Tibial artery (tissue), 4 donors: Measurements from ENCODE around the gene INPP4A.
"Not testable (repeated sequence)": the region's sequence is repeated elsewhere in the genome, so short reads cannot be mapped to it uniquely, and the experiment has no call there.

ENCODE experiments used
- DNase-seq, 2 donors: peaks; one replicate each; pipeline ENCODE4 v3.0.0-alpha.2; 2019
- H3K27ac ChIP-seq, 2 donors: fragments of 200-600 bp; sonication (generic) in 1 of 2; 1 replicate in 1 of 2; 2 replicates in 1 of 2; pipeline ENCODE4 v1.5.1; 2018 to 2019; ENCODE audit warnings: mild to moderate bottlenecking in 1 of 2
- H3K27me3 ChIP-seq, 2 donors: fragments of 200-600 bp; sonication (generic) in 1 of 2; one replicate each; pipeline versions ENCODE4 v1.5.1 to v1.6.0; 2016 to 2019
- H3K36me3 ChIP-seq, 3 donors: fragments of 200-600 bp; sonication (generic) in 2 of 3; one replicate each; pipeline ENCODE4 v1.5.1; 2016 to 2019; ENCODE audit warnings: mild to moderate bottlenecking in 2 of 3
- H3K4me1 ChIP-seq, 4 donors: fragments of 200-600 bp; sonication (generic) in 2 of 4; 1 replicate in 3 of 4; 2 replicates in 1 of 4; pipeline ENCODE4 v1.5.1; 2016 to 2019
- H3K4me3 ChIP-seq, 2 donors: fragments of 200-600 bp; sonication (generic) in 1 of 2; 1 replicate in 1 of 2; 2 replicates in 1 of 2; pipeline ENCODE4 v1.5.1; 2018 to 2019; ENCODE audit warnings: mild to moderate bottlenecking in 2 of 2
- H3K9me3 ChIP-seq, 3 donors: fragments of 200-600 bp; sonication (generic) in 1 of 3; one replicate each; pipeline ENCODE4 v1.5.1; 2016 to 2019
- intact Hi-C: fragments of 100-400 bp; cut with DNase I; formaldehyde crosslinking; loops from one replicate; pipeline ENCODE4 v1.15.0; 2023; ENCODE audit warnings: low total_unique reads
- TF ChIP-seq, protein P1 (sequence below), 2 experiments: fragments of 200-600 bp in 1 of 2; fragments of 450-650 bp in 1 of 2; IDR thresholded peaks; one replicate each; pipeline ENCODE4 v1.5.1; 2017 to 2019; ENCODE audit warnings: antibody characterized with exemption in 2 of 2, mild to moderate bottlenecking in 1 of 2, moderate library complexity in 1 of 2

Gene INPP4A

DNA sequence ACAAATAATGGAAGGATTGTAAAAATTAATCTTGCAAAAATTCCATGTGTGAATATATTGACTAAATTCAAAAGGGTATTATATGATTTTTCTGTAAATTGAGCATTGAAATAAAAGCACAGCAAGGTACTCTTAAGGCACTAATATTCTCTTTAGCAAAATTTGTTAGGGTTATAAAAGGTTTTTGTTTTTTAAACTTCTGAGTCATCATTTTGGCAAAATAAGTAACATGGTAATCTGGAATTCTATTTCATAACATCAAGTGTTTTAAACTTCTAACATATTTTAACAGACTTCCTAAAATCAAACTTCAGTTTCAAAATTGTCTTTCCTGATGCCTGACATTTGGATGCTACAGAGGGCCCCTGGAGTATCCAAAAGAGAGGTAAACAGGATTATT, 12.5 kb upstream of the INPP4A start:
- intact Hi-C loops, result no loop called here

GRCh38 chr2:98433363-98433964, 11.2 kb upstream of the INPP4A start:
- no peak for DNase-seq
- Histone ChIP-seq H3K4me3 (no peak overlapping the region), H3K9me3 (peaks cover 0 to 3% (median 0%) of the 10 kb centered on the region in 3 donors), H3K27me3 (no peaks in the 10 kb centered on the region), H3K36me3 (no peaks in the 10 kb centered on the region), H3K4me1 (no peaks in the 10 kb centered on the region), H3K27ac (no peak overlapping the region)
- intact Hi-C loops, result no loop called here
- TF ChIP-seq, protein P1, sequence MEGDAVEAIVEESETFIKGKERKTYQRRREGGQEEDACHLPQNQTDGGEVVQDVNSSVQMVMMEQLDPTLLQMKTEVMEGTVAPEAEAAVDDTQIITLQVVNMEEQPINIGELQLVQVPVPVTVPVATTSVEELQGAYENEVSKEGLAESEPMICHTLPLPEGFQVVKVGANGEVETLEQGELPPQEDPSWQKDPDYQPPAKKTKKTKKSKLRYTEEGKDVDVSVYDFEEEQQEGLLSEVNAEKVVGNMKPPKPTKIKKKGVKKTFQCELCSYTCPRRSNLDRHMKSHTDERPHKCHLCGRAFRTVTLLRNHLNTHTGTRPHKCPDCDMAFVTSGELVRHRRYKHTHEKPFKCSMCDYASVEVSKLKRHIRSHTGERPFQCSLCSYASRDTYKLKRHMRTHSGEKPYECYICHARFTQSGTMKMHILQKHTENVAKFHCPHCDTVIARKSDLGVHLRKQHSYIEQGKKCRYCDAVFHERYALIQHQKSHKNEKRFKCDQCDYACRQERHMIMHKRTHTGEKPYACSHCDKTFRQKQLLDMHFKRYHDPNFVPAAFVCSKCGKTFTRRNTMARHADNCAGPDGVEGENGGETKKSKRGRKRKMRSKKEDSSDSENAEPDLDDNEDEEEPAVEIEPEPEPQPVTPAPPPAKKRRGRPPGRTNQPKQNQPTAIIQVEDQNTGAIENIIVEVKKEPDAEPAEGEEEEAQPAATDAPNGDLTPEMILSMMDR (IDR thresholded peaks at IDR 0.05), result no peak

More for the DNA sequence above, 12.5 kb upstream of the INPP4A start:
- Histone ChIP-seq H3K9me3 (peaks cover 0 to 3% (median 0%) of the 10 kb centered on the region in 3 donors), H3K27ac (no peak overlapping the region), H3K4me3 (no peak overlapping the region), H3K27me3 (no peaks in the 10 kb centered on the region), H3K36me3 (no peaks in the 10 kb centered on the region), H3K4me1 (no peaks in the 10 kb centered on the region)
- no peak for DNase-seq
- TF ChIP-seq, protein P1 (IDR thresholded peaks at IDR 0.05), result no peak

GRCh38 chr2:98434492-98434891, 10.2 kb upstream of the INPP4A start:
- TF ChIP-seq, protein P1 (IDR thresholded peaks at IDR 0.05), result no peak
- no peak for DNase-seq
- Histone ChIP-seq H3K4me3 (no peak overlapping the region), H3K36me3 (no peaks in the 10 kb centered on the region), H3K9me3 (peaks cover 0 to 3% (median 0%) of the 10 kb centered on the region in 3 donors), H3K4me1 (no peaks in the 10 kb centered on the region), H3K27me3 (no peaks in the 10 kb centered on the region), H3K27ac (no peak overlapping the region)
- intact Hi-C loops, result no loop called here

- intact Hi-C loops, result not testable (repeated sequence)
Measured at GRCh38 chr2:98435670-98436069, 9.0 kb upstream of the INPP4A start.

GRCh38 chr2:98436734-98437133, 7.9 kb upstream of the INPP4A start:
- Histone ChIP-seq H3K9me3 (peaks cover 0 to 3% (median 0%) of the 10 kb centered on the region in 3 donors), H3K27me3 (no peaks in the 10 kb centered on the region), H3K4me3 (no peak overlapping the region), H3K36me3 (no peaks in the 10 kb centered on the region), H3K4me1 (no peaks in the 10 kb centered on the region), H3K27ac (no peak overlapping the region)
- DNase-seq, result no peak
- intact Hi-C loops, result no loop called here
- TF ChIP-seq, protein P1 (IDR thresholded peaks at IDR 0.05), result no peak

More at GRCh38 chr2:98435670-98436069, 9.0 kb upstream of the INPP4A start:
- not testable (repeated sequence) for H3K4me1 ChIP-seq, H3K4me3 ChIP-seq, H3K27me3 ChIP-seq, H3K36me3 ChIP-seq, H3K27ac ChIP-seq, H3K9me3 ChIP-seq, DNase-seq

DNA sequence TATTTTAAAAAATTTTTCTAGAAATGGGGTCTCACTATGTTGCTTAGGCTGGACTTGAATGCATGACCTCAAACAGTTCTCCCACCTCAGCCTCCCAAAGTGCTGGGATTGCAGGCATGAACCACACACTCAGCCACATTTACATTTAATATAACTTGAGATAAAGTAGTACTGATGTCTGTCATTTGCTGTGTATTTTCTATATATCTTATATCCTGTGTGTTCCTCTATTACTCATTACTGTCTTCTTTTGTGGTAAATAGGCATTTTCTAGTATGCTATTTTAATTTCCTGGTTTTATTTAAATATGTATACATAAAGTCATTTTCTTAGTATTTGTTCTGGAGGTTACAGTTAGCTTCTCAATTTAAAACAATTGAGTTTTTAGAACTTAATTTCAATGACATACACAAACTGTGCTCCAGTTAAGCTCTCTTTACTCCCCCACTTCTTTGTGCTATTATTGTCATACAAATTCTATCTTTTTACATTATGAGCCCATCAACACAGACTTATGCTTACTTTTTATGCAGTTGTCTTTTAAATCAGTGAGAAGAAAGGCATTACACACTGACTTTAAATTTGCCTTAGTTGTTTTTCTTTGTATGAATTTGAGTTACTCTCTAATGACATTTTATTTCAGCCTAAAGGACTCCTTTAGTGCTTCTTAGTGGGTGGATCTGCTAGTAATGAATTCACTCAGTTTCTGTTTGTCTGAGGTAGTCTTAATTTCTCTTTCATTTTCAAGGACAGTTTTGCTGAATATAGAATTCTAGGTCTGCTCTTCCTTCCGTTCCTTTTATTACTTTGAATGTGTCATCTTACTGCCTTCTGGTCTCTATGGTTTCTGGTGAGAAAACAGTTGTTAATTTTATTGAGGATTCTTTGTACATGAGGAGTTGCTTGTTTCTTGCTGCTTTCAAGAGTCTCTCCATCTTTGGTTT, 6.2 kb upstream of the INPP4A start:
- Histone ChIP-seq H3K27ac (no peak overlapping the region), H3K36me3 (no peaks in the 10 kb centered on the region), H3K4me1 (no peaks in the 10 kb centered on the region), H3K27me3 (no peaks in the 10 kb centered on the region), H3K4me3 (no peak overlapping the region), H3K9me3 (peaks cover 0 to 3% (median 0%) of the 10 kb centered on the region in 3 donors)
- TF ChIP-seq, protein P1 (IDR thresholded peaks at IDR 0.05), result no peak
- DNase-seq, result no peak
- intact Hi-C loops, result no loop called here
